Activated CD8-positive, alpha-beta memory T cell treated with anti-CD3 and anti-CD28 coated beads, Interleukin-2, amount 50 U/mL, for 48 hours (primary cell): ENCODE measurements around the gene KRTAP24-1.

Source experiments
- DNase-seq: peaks from one replicate; pipeline ENCODE4 v3.0.0-alpha.2; 2020

The KRTAP24-1 gene, protein sequence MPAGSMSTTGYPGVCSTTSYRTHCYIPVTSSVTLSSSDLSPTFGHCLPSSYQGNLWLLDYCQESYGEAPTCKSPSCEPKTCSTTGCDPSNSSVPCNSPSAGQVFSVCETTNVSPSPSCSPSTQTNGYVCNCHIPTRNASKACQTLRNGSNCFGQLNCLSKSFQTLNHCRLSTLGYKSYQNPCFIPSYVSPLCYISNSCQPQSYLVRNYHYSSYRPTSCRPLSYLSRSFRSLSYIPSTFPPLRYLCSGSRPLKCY

DNA sequence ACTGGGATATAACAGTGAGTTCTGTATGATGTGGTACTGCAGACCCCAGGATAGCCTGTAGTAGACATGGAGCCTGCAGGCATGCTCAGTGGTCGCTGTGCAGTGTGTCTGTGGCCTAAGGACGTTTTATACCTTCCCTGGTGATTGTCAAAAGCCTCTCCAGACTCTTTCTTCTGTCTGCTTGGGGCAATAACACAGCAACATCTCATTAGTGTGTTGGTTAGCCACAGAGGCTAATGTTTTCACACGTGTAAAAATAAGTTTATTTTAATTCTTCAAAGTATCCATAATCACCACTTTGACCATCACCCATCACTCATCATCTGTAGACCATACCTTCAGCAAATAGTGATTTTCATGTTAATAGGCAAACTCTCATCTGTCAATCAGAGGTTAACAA lies at the start of gene KRTAP24-1:
TSS of gene KRTAP24-1 (minus strand) at position 101 of the 400 bp plus-strand sequence. CDS start at position 83, 18 bp downstream.
- DNase-seq, result no peak

DNA sequence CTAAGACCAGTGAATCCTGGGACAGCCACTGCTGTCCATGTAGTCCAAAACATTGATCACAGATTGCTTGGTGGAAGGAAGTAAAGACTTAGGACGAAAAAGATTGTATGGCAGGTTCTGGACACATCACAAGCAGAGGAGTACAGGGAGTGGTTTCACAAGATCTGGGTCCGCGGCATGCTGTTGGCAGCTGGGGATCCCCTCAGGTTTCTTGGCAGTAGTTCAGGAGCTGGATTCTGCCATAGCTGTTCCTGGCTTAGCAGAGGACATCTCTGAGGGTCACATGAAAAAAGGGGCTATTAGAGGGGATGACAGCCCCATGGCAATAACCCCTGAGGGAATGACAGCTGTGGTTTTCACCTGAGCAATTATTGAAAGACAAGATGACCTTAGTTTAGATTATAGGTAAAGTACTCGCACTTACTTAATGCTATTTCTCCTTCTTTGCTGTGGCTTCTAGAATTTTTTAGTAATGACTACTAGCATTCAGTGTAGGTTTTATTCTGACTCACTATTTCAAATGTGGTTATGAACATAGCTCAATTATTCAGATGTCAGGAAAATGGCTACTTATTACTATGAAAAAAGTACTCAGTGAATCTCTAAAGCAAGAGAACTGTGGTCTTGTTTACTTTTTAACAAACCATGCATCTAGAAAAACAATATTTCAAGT lies 46.6 kb upstream of the KRTAP24-1 start:
- DNase-seq, result no peak

DNA sequence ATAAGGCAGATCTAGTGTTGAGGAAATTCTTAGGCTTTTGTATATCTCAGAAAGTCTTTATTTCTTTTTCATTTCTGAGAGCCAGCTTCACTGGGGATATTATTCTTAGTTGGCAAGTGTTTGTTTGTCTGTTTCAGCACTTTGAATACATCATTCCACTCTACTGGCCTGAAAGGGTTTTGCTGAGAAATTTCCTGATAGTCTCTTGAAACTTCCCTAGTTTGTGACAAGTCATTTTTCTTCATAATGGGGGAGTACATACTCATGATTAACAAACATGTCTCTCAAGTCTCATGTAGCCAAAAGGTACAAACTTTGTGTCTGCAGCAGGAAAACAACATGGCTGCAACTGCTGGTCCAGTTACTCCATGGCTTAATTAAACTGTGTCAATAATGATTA lies 43.6 kb upstream of the KRTAP24-1 start:
- no peak for DNase-seq

DNA sequence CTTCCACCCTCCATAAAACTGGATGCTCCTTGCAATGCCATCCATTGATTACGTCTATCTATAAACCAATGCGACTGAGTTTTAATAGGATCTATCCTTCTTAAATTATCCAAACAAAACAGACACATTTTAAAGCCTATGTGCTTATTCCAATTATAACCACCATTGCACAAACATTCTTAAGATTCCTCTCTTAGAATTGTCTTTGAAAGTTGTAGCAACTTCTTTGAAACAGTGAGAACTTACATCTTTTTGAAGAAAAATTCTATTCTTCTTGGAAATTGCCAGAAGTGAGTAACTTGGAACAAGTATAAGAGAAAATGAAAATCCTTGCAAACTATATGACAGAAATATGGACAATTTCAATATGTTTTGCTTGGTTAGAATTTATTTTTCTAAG lies 37.5 kb upstream of the KRTAP24-1 start, which contains the start of gene KRTAP26-1:
TSS of gene KRTAP26-1 (minus strand) at position 101 of the 400 bp plus-strand sequence. CDS start 280 bp downstream, outside the sequence.
- DNase-seq, result no peak

DNA sequence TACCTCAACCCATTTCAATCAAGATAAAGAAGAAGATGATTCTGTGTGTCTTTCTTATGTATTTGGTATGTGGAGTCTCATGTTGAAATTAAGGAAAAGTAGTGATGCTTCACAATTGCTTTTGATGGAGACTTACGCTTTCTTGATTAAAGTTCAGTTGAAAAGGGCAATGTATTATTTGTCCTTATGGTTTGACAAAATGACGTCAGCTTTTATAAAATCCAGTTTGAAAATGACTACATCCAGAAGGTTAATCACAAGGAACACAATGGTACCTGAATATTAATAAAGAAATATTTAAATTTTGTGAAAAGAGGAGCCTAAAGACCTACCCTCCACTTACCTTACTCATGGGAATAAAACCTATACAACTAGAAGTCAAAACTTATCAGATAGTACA lies 33.0 kb upstream of the KRTAP24-1 start:
- no peak for DNase-seq

DNA sequence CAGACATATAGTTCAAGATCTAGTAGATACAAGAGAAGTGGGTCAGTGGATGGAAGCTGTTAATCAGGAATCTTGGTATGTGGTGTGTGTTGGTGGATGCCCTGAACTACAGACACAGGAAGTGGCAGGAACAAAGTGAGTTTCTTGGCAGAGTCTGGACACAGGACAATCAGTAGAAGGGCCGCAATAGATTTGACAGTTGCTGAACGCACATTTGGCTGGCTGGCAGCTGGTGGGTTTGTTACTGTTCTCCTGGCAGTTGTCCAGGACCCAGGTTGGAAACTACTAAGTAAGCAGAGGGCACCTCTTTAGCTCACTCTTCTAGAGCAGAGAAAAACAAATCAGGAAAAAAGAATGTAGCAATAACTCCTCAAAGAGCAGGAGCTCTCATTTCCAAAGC lies 24.1 kb upstream of the KRTAP24-1 start:
- no peak for DNase-seq

DNA sequence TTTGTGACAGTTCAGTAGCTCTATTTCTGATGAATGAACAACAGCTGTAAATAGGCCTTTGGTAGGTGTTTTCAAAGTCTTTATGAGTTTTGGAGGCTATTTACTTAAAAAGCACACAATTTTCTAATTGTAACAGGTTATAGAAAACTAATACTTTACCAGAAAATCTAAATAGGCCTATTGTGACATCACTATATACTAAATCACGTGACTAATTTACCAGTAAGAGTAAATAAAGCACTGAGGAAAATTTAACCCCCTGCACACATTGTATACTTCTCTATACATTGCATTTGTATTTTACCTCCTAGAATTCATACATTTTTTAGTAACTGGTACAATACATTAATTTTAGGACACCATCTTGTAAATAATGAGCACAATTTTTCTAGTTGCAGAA lies 22.4 kb upstream of the KRTAP24-1 start:
- DNase-seq, result no peak

DNA sequence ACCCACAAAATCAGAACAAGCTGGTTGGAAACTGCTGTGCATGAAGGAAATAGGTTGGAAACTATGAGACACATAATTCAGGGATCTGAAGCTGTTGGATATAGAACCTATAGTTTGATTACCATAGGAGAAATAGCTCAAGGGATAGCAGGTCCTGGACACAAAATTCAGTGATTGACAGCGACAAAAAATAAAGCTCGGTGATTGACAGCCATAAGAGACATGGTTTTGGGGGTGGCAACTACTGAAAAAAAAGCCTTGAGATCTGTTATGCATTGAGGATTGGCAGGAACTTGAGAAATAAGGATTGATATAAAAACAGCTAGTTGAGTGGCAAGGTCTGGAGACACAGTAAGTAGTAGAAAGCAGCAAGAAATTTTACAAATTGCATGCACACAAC lies 6.5 kb upstream of the KRTAP24-1 start, which contains the start of gene KRTAP25-1:
TSS of gene KRTAP25-1 (minus strand) at position 300 of the 400 bp plus-strand sequence. CDS start at position 276, 24 bp downstream.
- DNase-seq, result no peak

DNA sequence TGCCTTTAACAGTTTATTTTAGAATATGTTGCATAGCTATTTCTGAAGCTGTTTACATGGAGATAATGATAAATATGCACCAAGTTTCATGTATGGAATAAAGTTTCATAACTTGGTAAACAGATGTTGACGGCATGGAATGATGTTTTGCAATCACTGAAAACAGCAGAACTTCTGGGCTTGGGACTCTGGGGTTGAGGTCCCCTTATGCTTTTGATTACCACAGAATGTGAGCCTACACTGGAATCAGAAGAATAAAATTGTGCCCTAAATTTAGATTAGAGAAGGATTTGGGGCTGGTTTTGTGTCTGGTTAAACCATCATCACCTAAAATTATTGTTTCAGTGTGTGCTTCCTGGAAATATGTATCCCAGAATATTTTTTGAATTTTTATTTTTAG lies 11.1 kb downstream of the KRTAP24-1 start:
- no peak for DNase-seq

DNA sequence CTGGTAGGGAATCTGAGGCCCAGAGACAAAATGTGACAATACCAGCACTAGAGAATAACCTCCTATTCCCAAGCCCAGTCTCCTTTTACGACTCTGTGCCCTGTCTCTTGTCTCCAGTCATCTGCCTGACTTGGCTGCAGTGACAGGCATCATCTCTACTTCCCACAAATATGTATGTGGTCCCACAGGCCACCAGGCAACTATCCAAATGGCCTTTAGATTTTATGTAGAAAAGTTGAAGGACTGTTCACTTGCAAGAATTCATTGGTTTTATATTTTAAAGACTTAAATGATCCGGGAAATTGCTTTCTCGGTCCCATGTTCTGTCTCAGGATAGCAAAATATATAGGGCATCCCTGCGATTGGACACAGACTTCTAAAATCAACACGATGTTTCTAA lies 11.6 kb downstream of the KRTAP24-1 start:
- DNase-seq, result no peak

DNA sequence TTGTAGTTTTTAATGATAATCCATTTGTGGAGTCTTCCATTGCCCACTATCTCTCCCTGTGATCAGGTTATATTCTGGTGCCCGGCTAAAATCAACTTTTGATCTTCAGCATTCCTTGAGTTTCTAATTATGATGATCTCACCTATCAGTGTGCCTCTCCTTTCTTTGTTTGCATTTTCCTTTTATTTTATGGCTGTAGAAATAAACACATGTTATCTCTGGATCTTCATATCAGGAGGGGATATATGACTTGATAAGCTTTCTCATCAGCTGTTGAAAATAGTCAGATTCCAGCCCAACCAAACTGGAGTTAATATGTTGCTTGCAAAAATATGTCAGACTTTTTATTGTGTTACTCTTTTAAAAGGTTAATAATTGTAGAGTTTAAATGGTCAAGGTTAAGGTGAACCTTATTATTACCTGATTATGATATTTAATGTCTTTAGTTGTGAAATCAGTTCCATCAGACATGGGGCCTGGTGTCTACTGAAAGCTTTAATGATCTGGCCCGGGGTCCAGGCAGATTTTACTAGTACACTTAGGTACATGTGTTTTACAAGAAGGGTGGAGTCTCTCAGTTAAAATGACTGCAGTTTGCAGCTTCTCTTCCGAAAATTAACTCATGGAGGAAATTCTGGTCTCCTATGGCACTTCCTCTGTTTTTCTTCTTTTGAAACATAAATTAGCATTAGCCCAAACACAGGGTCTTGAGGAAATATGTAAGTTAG lies 12.8 kb downstream of the KRTAP24-1 start:
- DNase-seq, result no peak

DNA sequence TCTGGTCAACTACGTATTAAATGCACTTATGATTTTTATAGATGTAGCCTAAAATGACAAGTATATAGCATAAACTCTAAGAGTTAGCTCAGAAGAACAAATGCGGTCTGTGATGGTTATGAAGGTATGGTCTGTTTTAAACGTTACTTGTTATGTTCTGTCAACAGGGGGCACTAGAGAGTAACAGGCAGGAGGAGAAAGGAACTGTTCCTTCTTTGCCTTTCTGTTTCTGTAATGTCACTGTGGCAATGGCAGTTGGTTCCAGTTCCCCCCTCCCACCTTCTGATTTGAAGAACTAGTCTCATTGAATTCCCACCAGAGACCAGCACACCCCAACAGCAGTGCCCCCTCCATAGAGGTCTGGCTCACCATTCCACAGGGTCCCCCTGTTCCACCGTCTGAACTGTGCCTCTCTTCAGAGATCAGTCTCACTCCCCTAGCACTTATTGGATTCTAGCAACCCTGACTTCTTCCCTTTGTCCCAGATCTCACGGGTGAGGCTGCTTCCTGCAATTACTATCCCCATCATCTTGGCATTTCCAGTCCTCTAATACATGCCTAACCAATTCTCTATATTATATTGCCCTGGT lies 14.0 kb downstream of the KRTAP24-1 start:
- DNase-seq, result no peak

DNA sequence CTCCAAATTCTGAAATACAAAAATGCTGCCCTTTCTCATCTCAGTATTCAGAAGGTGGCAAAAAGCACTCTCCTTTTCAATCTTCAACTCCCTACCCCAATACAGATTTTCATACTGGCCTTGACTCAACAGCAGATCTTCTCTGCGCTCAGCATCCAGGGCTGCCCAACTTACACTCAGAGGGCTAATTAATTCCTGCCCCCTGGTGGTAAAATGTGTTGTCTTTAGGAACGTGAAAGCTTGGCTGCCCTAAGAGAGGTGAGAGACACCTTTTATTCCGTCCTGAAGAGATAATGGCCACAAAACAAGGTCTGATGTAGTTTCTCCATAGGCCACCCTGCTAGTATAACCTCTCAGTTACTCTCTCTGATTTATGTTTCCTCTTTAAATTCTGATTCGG lies 25.0 kb downstream of the KRTAP24-1 start:
- no peak for DNase-seq

DNA sequence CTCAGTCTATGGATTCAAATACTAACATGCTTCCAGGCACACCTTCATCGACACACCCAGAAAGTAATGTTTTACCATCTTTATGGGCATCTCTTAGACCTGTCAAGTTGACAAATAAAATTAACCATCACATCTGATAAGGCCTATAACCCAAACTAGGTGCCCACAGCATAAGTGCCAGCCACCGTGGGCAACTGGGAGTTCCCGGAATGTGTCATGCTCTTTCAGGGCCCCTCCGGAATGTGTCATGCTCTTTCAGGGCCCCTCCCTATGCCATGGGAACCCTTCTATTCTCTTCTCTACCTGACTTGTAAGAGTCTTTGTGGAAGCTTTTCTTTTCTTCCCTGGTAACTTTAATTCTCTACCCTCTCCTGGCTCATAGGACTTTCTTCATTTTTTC lies 26.6 kb downstream of the KRTAP24-1 start:
- no peak for DNase-seq

DNA sequence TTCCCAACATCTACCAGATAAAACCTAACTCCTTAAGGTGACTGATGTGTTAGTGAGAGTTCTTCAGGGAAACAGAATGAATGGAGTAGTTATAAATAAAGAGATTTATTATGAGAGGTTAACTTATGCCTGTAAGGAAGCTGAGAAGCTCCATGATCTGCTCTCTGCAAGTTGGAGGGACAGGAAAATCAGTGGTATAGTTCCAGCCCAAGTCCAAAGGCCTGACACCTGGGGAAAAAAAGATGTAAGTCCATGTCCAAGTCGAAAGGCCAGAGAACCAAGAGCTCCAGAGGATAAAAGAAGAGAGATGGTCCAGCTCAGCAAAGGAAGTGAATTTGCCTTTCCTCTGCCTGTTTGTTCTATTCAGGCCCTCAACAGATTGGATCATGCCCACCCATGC lies 27.1 kb downstream of the KRTAP24-1 start:
- DNase-seq, result no peak

DNA sequence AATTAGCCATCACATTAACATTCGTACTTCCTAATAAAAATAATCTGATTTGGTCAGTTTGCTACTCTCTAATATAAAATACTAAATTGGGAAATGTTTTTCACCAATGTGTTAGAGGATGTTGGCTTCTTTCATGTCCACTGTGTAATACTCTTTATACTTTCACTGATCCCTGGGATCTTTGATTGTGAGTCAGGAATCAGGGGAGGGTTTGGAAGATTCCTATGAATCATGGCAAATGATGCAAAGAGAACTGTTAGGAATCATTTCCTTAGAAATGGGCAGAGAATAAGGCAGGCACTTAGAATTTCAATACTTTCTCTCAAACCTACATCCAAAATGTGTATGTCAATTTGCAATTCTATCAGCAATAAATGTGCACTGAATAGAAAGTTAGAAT lies 31.0 kb downstream of the KRTAP24-1 start:
- DNase-seq, result no peak

DNA sequence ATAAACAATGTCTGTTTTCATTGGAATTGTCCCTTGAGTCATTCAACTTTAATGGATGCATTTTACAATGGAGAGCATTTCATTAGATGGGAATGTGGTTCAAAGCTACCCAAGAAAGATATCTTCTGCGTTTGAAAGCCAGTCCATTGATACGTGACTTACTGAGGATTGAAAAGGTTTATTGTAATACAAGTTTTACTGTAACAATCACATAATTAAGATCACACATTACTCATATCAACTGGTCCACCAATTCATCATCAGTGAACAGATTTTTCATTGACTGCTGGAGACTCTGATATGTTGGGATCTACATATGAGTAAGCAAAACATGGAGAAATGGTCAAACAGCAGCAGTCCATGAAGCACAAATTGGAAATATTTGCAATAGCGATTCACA lies 32.8 kb downstream of the KRTAP24-1 start:
- no peak for DNase-seq

DNA sequence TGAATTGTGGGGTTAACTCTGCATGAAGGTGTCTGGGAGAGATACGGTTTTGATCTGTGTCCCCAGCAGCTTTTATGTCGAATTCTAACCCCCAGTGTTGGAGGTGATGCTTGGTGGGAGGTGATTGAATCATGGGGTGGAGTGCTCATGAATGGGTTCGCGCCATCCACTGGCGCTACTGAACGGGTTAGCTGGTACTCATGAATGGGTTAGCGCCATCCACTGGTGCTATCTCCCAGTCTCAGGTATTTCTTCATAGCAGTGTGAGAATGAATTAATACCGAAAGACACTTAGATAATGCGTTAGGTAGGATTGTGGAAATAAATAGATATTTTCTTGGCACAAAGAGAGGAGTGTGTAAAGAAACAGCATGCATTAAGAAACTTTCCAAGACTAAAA lies 33.9 kb downstream of the KRTAP24-1 start:
- DNase-seq, result no peak

DNA sequence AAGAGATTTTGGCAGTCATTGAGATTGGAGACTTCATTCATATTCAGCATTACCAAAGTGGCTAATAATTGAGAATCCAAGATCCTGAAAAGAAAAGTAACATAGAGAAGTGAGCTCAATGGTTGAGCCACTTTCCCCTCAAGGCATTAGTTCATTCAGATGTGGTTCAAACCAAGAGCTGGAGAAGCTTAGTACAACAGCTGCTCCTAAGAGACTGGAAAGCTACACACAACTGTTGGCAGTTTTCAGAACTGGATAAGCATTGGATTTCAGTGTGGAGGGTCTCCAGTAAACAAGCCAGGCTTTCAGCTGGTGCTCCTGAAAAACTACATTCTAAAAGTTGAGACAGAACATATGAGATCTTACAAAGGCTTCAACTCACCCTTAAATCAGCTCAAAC lies 37.7 kb downstream of the KRTAP24-1 start:
- DNase-seq, result no peak

DNA sequence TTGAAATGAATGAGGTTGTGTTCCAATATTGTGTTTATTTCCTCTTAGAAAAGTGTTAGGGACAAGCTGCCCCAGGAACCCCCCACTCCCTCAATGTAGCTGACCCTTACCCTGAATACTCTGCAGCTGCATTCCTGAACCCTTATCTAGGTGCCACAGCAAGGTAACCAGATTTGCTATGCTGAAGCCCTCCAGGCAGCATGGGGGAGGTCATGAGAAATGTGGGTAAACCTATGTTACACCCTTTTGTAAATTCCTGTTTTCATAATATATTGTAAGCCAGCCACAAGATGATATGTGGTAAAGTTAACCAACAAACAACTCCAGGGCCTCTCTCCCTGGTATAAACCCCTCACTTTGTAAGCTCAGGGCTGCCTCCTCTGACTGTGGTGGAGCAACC lies 39.1 kb downstream of the KRTAP24-1 start:
- no peak for DNase-seq

DNA sequence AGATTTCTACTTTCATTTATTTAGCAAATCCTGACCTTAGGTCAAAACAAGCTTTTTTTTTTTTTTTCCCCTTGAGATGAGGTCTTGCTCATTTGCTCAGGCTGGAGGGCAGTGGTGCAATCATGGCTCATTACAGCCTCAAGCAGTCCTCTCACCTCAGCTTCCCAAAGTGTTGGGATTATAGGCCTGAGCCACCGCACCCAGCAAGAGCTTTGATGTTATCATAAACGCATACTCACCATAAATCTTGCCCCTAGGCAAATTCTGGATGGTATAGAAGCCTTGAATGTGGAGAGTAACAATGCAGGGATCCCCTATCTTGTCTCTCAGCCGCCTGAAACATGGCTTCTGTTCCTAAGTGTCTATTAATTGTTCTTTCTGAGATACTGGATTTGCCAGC lies 42.1 kb downstream of the KRTAP24-1 start:
- no peak for DNase-seq

DNA sequence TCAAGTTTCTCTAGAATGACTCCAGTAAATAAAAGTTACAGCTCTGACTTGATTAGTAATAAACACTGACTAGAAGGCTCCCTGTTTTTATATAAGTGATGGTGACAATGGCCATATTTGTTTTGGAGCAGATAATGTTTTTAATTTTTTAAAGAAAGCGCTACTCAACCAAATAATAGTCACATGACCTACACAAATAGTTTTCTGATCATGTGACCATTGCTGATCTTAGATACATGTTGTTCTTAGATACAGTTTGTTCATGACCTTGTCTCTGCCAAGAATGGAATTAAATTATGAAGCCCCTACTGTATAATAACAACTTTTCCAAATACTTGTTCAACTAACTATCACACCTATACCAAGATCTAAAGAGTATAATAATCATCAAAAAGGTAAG lies 44.6 kb downstream of the KRTAP24-1 start:
- DNase-seq, result no peak

DNA sequence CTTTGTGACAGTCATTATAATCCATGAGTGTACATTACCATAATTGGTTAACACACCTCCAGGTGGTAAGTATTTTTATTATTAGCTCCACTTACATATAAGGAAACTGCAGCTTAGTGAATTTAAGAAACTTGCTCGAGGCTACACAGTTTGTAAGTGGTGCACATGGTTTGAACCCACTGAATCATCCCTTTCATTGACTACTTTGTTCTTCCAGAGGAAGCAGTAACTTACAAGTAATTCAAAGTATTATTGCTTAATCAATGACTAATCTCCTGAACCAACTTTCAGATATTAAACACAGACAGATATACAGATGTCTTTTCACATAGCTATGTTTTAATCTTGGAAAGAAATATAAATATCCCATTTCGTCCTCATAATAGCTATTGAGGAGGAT lies 48.1 kb downstream of the KRTAP24-1 start:
- no peak for DNase-seq

DNA sequence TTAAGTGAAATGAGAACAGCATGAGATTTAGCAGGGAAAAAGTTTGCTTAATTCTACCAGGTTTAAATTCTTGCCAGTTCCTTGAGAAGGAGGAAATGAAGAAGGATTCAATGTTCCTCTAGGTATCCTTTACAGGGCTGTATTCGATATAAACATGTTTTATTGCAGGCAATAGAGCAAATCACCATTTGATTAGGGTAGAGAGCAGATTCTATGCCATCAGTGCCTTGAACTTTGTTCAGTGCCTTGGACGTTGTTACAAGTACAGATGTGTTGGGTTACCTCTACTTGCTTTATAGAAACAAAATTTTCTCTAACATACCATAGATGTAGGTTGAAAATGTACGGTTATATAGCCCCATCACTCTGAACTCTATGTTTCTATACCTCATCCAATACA lies 48.7 kb downstream of the KRTAP24-1 start:
- no peak for DNase-seq
